ENCODE data around the gene EDC4. TPM values are rescaled to one million over a fixed set of nuclear protein-coding genes. Genes with fewer than 3 reads are reported as not detected.
"Not testable (repeated sequence)": the region's sequence is repeated elsewhere in the genome, so short reads cannot be mapped to it uniquely, and the experiment has no call there.

EDC4 gene
- total RNA-seq, 1 experiment from 2014 or later: 99.9 TPM

DNA sequence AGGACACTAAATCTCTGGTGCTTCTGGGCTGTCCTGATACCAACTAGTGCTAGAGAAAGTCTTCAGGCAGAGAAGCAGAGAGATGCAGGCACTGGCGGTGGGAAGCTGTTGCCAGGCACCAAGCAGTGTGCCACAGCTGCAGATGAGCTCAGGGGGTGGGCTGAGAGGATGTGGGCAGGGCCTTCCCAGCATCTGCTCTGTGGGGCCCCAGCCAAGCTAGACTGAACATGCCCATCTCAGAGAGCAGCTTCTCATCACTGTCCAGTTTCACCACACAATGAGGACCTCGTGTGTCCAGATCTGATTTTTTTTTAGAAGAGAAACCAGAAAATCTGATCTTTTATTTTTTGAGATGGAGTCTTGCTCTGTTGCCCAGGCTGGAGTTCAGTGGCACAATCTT is 37.3 kb downstream of the EDC4 start:
- peak; percentile 35 for DNase-seq (ENCODE audit: low spot score)
- Histone ChIP-seq H3K27ac (ENCODE audit: low read depth, low read length, poor library complexity, severe bottlenecking) (no peak overlapping the region), H3K27me3 (replicated peaks; ENCODE audit: insufficient read depth, low read depth, low read length, poor library complexity) (no peaks in the 10 kb centered on the region), H3K9me3 (ENCODE audit: low read depth, low read length, poor library complexity, severe bottlenecking) (no peaks in the 10 kb centered on the region), H3K36me3 (ENCODE audit: insufficient read depth, low read length, poor library complexity, severe bottlenecking) (no peaks in the 10 kb centered on the region), H3K4me3 (ENCODE audit: low read depth, low read length, poor library complexity, severe bottlenecking) (no peak overlapping the region), H3K4me1 (ENCODE audit: insufficient read depth, low read length, poor library complexity, severe bottlenecking) (no peaks in the 10 kb centered on the region)
- CTCF ChIA-PET: interaction anchor here (0.9 kb wide), 1 partner anchor 10 kb away, joined by 3 read pairs; no protein-coding TSS in a partner anchor
- BruUV-seq (replicated peaks): TSS peak; percentile 16
- intact Hi-C loops (cut with micrococcal nuclease; ENCODE audit: unreplicated experiment): no loop called here
- TF ChIP-seq, protein P1, sequence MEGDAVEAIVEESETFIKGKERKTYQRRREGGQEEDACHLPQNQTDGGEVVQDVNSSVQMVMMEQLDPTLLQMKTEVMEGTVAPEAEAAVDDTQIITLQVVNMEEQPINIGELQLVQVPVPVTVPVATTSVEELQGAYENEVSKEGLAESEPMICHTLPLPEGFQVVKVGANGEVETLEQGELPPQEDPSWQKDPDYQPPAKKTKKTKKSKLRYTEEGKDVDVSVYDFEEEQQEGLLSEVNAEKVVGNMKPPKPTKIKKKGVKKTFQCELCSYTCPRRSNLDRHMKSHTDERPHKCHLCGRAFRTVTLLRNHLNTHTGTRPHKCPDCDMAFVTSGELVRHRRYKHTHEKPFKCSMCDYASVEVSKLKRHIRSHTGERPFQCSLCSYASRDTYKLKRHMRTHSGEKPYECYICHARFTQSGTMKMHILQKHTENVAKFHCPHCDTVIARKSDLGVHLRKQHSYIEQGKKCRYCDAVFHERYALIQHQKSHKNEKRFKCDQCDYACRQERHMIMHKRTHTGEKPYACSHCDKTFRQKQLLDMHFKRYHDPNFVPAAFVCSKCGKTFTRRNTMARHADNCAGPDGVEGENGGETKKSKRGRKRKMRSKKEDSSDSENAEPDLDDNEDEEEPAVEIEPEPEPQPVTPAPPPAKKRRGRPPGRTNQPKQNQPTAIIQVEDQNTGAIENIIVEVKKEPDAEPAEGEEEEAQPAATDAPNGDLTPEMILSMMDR (conservative IDR thresholded peaks at IDR 0.05; ENCODE audit: low read depth, low read length): no peak
- TF ChIP-seq EZH2 (IDR thresholded peaks at IDR 0.05; ENCODE audit: borderline replicate concordance, low read depth, low read length, poor library complexity, severe bottlenecking): no peak
- POLR2A ChIA-PET (ENCODE audit: low non-redundant PET): interaction anchor here (0.7 kb wide), 1 partner anchor 374 kb away, joined by 4 read pairs; no protein-coding TSS in a partner anchor

GRCh38 chr16:67914758-67915495 is 42.1 kb downstream of the EDC4 start:
- Histone ChIP-seq H3K27ac (ENCODE audit: low read depth, low read length, poor library complexity, severe bottlenecking) (no peak overlapping the region), H3K4me3 (ENCODE audit: low read depth, low read length, poor library complexity, severe bottlenecking) (no peak overlapping the region), H3K9me3 (ENCODE audit: low read depth, low read length, poor library complexity, severe bottlenecking) (no peaks in the 10 kb centered on the region), H3K36me3 (ENCODE audit: insufficient read depth, low read length, poor library complexity, severe bottlenecking) (no peaks in the 10 kb centered on the region), H3K27me3 (replicated peaks; ENCODE audit: insufficient read depth, low read depth, low read length, poor library complexity) (no peaks in the 10 kb centered on the region), H3K4me1 (ENCODE audit: insufficient read depth, low read length, poor library complexity, severe bottlenecking) (no peaks in the 10 kb centered on the region)
- ChIA-PET POLR2A (ENCODE audit: low non-redundant PET) (no interaction called here), CTCF (interaction anchor here (0.6 kb wide), 1 partner anchor 89 kb away, joined by 4 read pairs; no protein-coding TSS in a partner anchor)
- intact Hi-C loops (cut with micrococcal nuclease; ENCODE audit: unreplicated experiment): no loop called here
- no peak for DNase-seq (ENCODE audit: low spot score)
- BruUV-seq (replicated peaks): no TSS peak
- TF ChIP-seq EZH2 (IDR thresholded peaks at IDR 0.05; ENCODE audit: borderline replicate concordance, low read depth, low read length, poor library complexity, severe bottlenecking): no peak
- TF ChIP-seq, protein P1 (conservative IDR thresholded peaks at IDR 0.05; ENCODE audit: low read depth, low read length): no peak

DNA sequence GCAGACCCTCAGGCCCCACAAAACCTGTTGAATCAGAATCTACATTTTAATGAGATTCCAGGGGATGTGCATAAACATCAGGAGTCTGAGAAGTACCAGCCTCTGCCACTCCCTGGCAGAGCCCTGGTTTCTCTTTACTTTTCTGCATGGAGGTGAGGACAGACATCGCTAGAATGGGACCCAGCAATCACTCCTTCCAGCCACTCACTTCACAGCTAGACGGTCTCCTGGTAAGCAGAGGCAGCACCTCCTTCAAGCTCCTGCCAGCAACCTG is 42.6 kb downstream of the EDC4 start:
- H3K27ac ChIP-seq (ENCODE audit: low read depth, low read length, poor library complexity, severe bottlenecking); H3K27me3 ChIP-seq (replicated peaks; ENCODE audit: insufficient read depth, low read depth, low read length, poor library complexity); H3K36me3 ChIP-seq (ENCODE audit: insufficient read depth, low read length, poor library complexity, severe bottlenecking); H3K4me3 ChIP-seq (ENCODE audit: low read depth, low read length, poor library complexity, severe bottlenecking); BruUV-seq (replicated peaks); POLR2A ChIA-PET (ENCODE audit: low non-redundant PET); intact Hi-C loops (cut with micrococcal nuclease; ENCODE audit: unreplicated experiment); DNase-seq (ENCODE audit: low spot score); H3K4me1 ChIP-seq (ENCODE audit: insufficient read depth, low read length, poor library complexity, severe bottlenecking); H3K9me3 ChIP-seq (ENCODE audit: low read depth, low read length, poor library complexity, severe bottlenecking): not testable (repeated sequence)
- CTCF ChIA-PET: interaction anchor here (0.6 kb wide), 1 partner anchor 89 kb away, joined by 4 read pairs; no protein-coding TSS in a partner anchor

Measured in A673 (cell line).